Brain pericyte (primary cell): ENCODE measurements around the gene CLEC16A.
"Not testable (repeated sequence)": the region's sequence is repeated elsewhere in the genome, so short reads cannot be mapped to it uniquely, and the experiment has no call there.

Source experiments
- DNase-seq: peaks from one replicate; pipeline ENCODE4 v3.0.0-alpha.2; 2012; ENCODE audit warnings: low read depth, low spot score

The CLEC16A gene

DNA sequence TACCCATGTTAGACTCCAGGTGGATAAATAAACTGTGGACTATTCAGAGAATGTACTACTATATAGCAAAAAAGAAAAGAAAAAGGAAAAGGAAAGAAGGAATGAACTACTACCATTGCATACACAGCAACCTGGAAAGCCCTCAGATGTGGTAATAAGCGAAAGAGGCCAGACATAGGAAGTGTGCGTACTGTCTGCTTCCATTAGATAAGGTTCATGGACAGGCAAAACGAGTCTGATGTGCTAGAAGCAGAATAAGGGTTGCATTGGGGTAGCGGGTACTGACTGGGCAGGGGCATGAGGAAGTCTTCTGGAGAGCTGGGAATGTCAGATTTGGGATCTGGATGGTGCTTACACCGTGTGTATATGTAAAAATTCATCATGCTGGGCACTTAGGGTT is 21.8 kb downstream of the CLEC16A start:
- DNase-seq: no peak

DNA sequence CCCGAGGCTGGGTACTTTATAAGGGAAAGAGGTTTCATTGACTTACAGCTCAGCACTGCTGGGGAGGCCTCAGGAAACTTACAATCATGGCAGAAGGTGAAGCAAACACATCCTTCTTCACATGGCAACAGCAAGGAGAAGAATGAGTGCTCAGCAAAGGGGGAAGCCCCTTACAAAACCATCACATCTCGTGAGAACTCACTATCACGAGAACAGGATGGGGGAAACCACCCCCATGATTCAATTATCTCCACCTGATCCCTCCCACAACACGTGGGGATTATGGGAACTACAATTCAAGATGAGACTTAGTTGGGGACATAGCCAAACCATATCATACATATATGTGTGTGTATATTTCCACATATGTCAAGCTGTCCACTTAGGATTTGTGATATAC is 22.2 kb downstream of the CLEC16A start:
- not testable (repeated sequence) for DNase-seq

DNA sequence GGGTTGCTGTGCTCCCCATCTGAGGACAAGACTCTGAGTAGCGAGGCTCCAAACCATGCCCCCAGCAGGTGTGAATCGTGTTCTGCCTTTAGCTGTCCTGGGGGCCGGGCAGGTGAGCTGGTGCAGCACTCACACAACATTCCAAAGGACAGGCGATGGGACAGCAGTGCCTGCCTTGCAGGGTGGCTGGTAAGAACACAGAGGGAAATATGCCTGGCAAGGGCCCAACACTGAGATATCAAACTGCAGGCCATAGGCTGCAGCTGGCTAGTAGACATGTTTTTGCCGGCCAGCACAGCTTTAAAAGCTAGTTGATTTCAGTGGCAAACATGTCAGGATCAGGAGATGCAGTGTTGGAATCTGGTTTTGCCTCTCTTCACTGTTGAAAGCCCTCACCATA is 23.6 kb downstream of the CLEC16A start:
- DNase-seq: no peak

DNA sequence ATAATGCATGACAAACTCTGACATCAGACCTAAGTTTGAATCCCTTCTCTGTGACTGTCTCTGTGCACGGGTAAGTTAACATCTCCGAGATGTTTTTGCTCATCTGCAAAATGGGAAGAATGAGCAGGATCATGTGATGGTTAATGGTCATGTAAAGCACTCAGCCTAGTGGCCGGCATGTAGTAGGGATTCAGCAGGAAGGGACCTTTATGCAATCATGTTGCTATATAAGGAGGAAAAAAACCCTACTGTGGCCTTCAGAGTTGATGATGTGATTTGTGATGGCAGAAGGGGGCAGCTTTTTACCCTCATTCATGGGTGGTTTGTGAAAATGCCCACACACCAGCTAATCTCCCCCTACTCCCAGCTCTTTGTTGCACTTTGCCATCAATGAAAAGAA is 24.1 kb downstream of the CLEC16A start:
- DNase-seq: no peak

GRCh38 chr16:10969615-10970014 is 25.3 kb downstream of the CLEC16A start:
- no peak for DNase-seq

DNA sequence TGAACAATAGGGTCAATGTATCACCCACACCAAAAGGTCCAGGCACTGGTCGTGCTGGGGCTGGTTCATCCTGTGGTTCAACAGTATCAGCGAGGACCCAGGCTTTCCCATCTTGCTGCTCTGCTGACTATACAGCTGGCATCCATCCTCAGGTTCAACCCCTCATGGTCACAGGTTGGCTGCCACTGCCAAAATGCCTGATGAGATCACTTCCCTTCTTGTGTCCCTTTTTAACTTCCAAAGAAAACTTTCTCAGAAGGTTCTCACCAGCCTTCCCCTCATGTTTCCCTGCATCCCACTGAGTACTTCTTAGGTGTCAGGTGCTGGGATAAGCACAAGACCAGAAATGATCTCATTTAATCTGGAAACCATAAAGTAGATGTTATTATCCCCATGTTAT is 25.7 kb downstream of the CLEC16A start:
- DNase-seq: no peak

- no peak for DNase-seq
These were observed 27.2 kb downstream of the CLEC16A start for GRCh38 chr16:10971560-10971961.

GRCh38 chr16:10972108-10972818 is 27.9 kb downstream of the CLEC16A start:
- DNase-seq: no peak

DNA sequence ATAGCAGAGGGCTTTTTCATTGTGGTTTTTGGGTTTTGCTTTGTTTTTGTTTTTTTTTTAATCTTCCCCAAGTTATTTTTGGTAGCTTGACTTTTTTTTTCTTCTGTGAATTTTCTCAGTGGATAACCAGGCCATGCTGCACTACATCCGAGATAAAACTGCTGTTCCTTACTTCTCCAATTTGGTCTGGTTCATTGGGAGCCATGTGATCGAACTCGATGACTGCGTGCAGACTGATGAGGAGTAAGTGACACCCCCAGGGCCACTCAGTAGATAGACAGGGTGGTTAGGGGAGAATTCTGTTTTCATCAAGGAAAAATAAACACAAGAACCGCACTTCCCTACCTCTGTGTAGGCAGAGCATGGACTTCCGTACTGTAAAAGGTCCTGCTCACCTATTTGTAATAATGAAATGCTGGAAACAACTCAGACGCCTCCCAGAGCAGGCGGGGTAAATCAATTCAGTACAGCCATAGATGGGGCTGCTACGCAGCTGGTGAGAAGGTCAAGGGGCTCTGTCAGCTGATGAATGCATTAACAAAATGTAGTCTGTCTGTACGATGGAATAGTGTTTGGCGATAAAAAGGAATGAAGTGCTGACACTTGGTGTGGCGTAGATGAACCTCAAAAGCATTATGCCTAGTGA is 28.6 kb downstream of the CLEC16A start:
- DNase-seq: no peak

DNA sequence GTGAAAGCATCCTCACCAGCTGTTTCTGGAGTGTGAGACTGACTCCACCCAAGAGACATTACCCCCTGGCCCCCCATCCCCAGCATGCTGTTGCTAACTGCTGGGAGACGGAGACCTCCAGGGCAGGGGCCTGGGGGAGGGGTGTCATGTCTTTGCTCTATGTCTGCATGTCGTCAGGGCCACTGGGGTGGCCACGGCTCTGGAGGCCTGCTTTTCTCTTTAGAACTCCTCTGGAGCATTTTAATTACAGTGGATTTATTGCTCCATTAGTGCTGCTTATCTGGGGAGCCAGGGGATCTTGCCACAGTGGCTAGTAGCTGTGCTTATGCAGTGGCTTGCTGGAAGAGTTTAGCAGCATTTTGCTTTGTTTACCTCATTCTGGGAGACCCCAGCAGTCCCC is 32.3 kb downstream of the CLEC16A start:
- DNase-seq: no peak

DNA sequence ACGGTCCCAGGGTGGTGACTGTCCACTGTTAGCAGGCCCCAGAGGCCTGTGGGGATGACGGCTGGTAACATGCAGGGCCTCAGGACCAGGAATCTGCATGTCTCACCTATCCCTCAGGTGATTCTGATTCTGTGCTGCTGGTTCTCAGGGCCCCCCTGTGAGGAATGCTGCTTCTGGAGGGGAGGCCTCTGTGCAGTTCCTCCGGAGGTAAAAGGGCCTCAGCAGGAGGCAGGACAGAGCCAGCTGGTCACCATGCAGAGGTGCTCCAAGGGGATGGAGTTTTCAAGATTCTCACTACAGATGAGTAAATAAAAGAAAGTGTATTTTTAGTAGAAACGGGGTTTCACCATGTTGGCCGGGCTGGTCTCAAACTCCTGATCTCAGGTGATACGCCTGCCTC is 33.8 kb downstream of the CLEC16A start:
- no peak for DNase-seq

GRCh38 chr16:10978871-10979446 is 34.6 kb downstream of the CLEC16A start:
- DNase-seq: no peak

- no peak for DNase-seq
These were observed 35.6 kb downstream of the CLEC16A start for GRCh38 chr16:10979717-10980601.

DNA sequence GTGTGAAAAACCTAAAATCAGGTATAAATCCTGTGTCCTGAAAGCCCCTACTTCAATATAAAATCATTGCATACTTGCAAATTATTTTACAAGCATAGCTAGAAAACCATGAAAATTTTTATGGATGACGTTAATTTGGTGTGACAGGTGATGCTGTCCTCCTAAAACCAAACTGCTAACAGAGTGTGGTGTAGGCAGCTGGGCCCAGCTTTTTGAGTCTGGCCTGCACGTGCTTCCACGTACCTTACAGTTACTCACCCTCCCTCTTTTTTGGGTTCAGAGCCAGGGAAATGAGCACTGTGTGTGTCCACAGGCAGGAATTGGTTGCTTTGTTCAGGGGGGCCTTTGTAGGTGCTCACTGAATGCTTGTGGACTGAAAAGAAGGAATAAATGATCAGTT is 36.4 kb downstream of the CLEC16A start:
- DNase-seq: no peak

GRCh38 chr16:10981697-10982216 is 37.4 kb downstream of the CLEC16A start:
- no peak for DNase-seq

- no peak for DNase-seq
These were observed 38.2 kb downstream of the CLEC16A start for GRCh38 chr16:10982465-10983150.

DNA sequence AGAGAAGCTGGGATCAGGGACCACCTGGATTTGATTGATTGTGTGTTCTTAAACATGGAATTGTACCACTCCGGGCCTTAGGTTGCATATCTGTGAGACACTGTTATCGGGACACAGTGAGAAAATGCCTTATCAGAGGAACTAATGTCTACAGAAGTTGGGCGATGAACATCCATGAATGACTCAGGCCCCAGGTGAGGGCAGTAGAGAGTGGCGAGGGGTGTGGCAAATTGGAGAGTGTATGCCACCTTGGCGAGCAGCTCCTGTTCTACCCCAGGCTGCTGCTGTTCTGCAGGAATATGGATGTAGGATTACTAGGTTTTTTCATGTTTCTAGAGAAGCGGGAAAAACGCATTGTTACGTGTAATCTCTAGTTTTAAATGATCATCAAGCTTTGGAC is 38.8 kb downstream of the CLEC16A start:
- no peak for DNase-seq

DNA sequence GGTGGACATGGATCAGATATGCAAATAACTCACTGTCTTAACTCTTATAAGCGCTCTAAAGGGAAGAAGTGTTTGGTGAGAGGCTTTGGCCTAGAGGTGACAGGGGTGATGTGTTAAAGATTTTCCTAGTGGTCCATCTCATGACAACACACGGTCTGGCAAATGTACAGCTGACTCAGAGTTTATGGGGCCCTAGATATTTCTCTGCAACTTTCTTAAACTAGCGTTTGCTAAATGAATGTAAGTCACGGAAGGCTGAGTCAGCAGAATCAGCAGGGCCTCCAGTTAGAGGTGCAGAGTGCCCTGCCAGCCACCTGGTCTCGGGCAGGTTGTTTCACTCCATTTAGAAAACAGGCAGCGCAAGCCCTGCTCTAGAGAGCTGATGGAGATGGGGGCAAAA is 40.1 kb downstream of the CLEC16A start:
- no peak for DNase-seq

GRCh38 chr16:10987361-10988163 is 43.2 kb downstream of the CLEC16A start:
- DNase-seq: no peak

- DNase-seq: no peak
These were observed 43.9 kb downstream of the CLEC16A start for GRCh38 chr16:10988164-10988803.
